ENCODE measurements around the gene CRTC2.

GRCh38 chr1:153954826-153955225 lies 3.6 kb downstream of the CRTC2 start:
- TF ChIP-seq POLR2AphosphoS5 (IDR thresholded peaks at IDR 0.05; ENCODE audit: low read depth, low read length) (no peak), SIN3A (IDR thresholded peaks at IDR 0.05; ENCODE audit: borderline replicate concordance, insufficient read depth, low read length) (no peak), TAF1 (IDR thresholded peaks at IDR 0.05; ENCODE audit: borderline replicate concordance, insufficient read depth, low read length) (no peak), FOXP2 (optimal IDR thresholded peaks at IDR 0.05; ENCODE audit: borderline replicate concordance, extremely low read depth, extremely low read length, insufficient read depth) (no peak)
- TF ChIP-seq, protein P1, sequence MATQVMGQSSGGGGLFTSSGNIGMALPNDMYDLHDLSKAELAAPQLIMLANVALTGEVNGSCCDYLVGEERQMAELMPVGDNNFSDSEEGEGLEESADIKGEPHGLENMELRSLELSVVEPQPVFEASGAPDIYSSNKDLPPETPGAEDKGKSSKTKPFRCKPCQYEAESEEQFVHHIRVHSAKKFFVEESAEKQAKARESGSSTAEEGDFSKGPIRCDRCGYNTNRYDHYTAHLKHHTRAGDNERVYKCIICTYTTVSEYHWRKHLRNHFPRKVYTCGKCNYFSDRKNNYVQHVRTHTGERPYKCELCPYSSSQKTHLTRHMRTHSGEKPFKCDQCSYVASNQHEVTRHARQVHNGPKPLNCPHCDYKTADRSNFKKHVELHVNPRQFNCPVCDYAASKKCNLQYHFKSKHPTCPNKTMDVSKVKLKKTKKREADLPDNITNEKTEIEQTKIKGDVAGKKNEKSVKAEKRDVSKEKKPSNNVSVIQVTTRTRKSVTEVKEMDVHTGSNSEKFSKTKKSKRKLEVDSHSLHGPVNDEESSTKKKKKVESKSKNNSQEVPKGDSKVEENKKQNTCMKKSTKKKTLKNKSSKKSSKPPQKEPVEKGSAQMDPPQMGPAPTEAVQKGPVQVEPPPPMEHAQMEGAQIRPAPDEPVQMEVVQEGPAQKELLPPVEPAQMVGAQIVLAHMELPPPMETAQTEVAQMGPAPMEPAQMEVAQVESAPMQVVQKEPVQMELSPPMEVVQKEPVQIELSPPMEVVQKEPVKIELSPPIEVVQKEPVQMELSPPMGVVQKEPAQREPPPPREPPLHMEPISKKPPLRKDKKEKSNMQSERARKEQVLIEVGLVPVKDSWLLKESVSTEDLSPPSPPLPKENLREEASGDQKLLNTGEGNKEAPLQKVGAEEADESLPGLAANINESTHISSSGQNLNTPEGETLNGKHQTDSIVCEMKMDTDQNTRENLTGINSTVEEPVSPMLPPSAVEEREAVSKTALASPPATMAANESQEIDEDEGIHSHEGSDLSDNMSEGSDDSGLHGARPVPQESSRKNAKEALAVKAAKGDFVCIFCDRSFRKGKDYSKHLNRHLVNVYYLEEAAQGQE (IDR thresholded peaks at IDR 0.05; ENCODE audit: insufficient read depth in 1 of 2, low read depth in 2 of 2, low read length in 2 of 2): no peak
